ENCODE data around the gene KIFBP. TPM values are rescaled to one million over a fixed set of nuclear protein-coding genes. Genes with fewer than 3 reads are reported as not detected.

The KIFBP gene
- total RNA-seq, 2 experiments from 2014 or later = 13.8 to 15.1 TPM

GRCh38 chr10:69045441-69046300 is 57.1 kb downstream of the KIFBP start:
- no peaks in the 10 kb centered on the region for H3K27me3 Mint-ChIP-seq
- H3K4me1 Mint-ChIP-seq = peaks cover 48% of the 10 kb centered on the region
- peak; percentile 52 for DNase-seq
- H3K4me3 Mint-ChIP-seq = peak overlapping the region; percentile 56
- ChIA-PET CTCF (interaction anchor here (0.6 to 2.1 kb wide), 6 partner anchors 8 to 40 kb away, joined by 3 to 11 read pairs (median 4); no protein-coding TSS in a partner anchor), POLR2A (interaction anchor here (0.6 to 0.8 kb wide), 2 partner anchors 42 to 159 kb away, joined by 4 to 5 read pairs; partner anchors contain the start of gene SRGN)
- peaks cover 4% of the 10 kb centered on the region for H3K36me3 Mint-ChIP-seq (ENCODE audit: low read depth)
- H3K9me3 Mint-ChIP-seq = no peaks in the 10 kb centered on the region
- H3K27ac Mint-ChIP-seq = peak overlapping the region; percentile 97

- Mint-ChIP-seq H3K9me3 (no peaks in the 10 kb centered on the region), H3K4me1 (peaks cover 59% of the 10 kb centered on the region), H3K36me3 (ENCODE audit: low read depth) (peaks cover 4% of the 10 kb centered on the region), H3K27ac (no peak overlapping the region), H3K4me3 (no peak overlapping the region), H3K27me3 (no peaks in the 10 kb centered on the region)
- DNase-seq = no peak
- CTCF ChIA-PET = interaction anchor here (0.8 to 3.3 kb wide), 7 partner anchors 9 to 36 kb away, joined by 4 to 13 read pairs (median 6); no protein-coding TSS in a partner anchor
- POLR2A ChIA-PET = no interaction called here
Measured at GRCh38 chr10:69047111-69047832, 58.7 kb downstream of the KIFBP start.

GRCh38 chr10:69048103-69048502 is 59.5 kb downstream of the KIFBP start:
- Mint-ChIP-seq H3K27me3 (no peaks in the 10 kb centered on the region), H3K4me3 (no peak overlapping the region), H3K9me3 (no peaks in the 10 kb centered on the region), H3K36me3 (ENCODE audit: low read depth) (peaks cover 4% of the 10 kb centered on the region), H3K4me1 (peaks cover 67% of the 10 kb centered on the region), H3K27ac (peak overlapping the region; percentile 28)
- ChIA-PET POLR2A (no interaction called here), CTCF (interaction anchor here (0.8 to 3.3 kb wide), 7 partner anchors 8 to 37 kb away, joined by 3 to 13 read pairs (median 6); no protein-coding TSS in a partner anchor)
- DNase-seq = no peak

GRCh38 chr10:69049566-69049961 is 61.0 kb downstream of the KIFBP start:
- CTCF ChIA-PET = interaction anchor here (3.0 to 3.3 kb wide), 2 partner anchors 13 to 16 kb away, joined by 13 to 15 read pairs; no protein-coding TSS in a partner anchor
- DNase-seq = no peak
- H3K27me3 Mint-ChIP-seq = no peaks in the 10 kb centered on the region
- H3K9me3 Mint-ChIP-seq = no peaks in the 10 kb centered on the region
- no peak overlapping the region for H3K4me3 Mint-ChIP-seq
- peaks cover 4% of the 10 kb centered on the region for H3K36me3 Mint-ChIP-seq (ENCODE audit: low read depth)
- POLR2A ChIA-PET = interaction anchor here (0.8 kb wide), 1 partner anchor 38 kb away, joined by 3 read pairs; the partner anchor contains the start of gene SRGN
- H3K4me1 Mint-ChIP-seq = peaks cover 61% of the 10 kb centered on the region
- H3K27ac Mint-ChIP-seq = no peak overlapping the region

GRCh38 chr10:69051303-69051702 is 62.7 kb downstream of the KIFBP start:
- Mint-ChIP-seq H3K4me3 (no peak overlapping the region), H3K36me3 (ENCODE audit: low read depth) (no peaks in the 10 kb centered on the region), H3K9me3 (no peaks in the 10 kb centered on the region), H3K4me1 (peaks cover 59% of the 10 kb centered on the region), H3K27me3 (no peaks in the 10 kb centered on the region), H3K27ac (no peak overlapping the region)
- ChIA-PET CTCF (interaction anchor here (0.7 to 3.0 kb wide), 11 partner anchors 8 to 179 kb away, joined by 3 to 15 read pairs (median 4); partner anchors contain the start of gene SRGN), POLR2A (no interaction called here)
- DNase-seq = peak; percentile 40

- CTCF ChIA-PET = interaction anchor here (0.7 to 3.0 kb wide), 12 partner anchors 9 to 180 kb away, joined by 3 to 15 read pairs (median 4); partner anchors contain the start of gene SRGN
- no peaks in the 10 kb centered on the region for H3K27me3 Mint-ChIP-seq
- POLR2A ChIA-PET = no interaction called here
- no peak overlapping the region for H3K4me3 Mint-ChIP-seq
- no peaks in the 10 kb centered on the region for H3K36me3 Mint-ChIP-seq (ENCODE audit: low read depth)
- peaks cover 61% of the 10 kb centered on the region for H3K4me1 Mint-ChIP-seq
- no peak overlapping the region for H3K27ac Mint-ChIP-seq
- no peak for DNase-seq
- no peaks in the 10 kb centered on the region for H3K9me3 Mint-ChIP-seq
Measured at GRCh38 chr10:69051710-69052487, 63.3 kb downstream of the KIFBP start.

GRCh38 chr10:69052736-69053135 is 64.1 kb downstream of the KIFBP start:
- CTCF ChIA-PET = interaction anchor here (0.6 to 2.7 kb wide), 6 partner anchors 9 to 394 kb away, joined by 3 to 11 read pairs (median 4); no protein-coding TSS in a partner anchor
- no peak overlapping the region for H3K4me3 Mint-ChIP-seq
- POLR2A ChIA-PET = no interaction called here
- no peaks in the 10 kb centered on the region for H3K36me3 Mint-ChIP-seq (ENCODE audit: low read depth)
- H3K27ac Mint-ChIP-seq = no peak overlapping the region
- no peaks in the 10 kb centered on the region for H3K27me3 Mint-ChIP-seq
- DNase-seq = no peak
- H3K9me3 Mint-ChIP-seq = no peaks in the 10 kb centered on the region
- peaks cover 62% of the 10 kb centered on the region for H3K4me1 Mint-ChIP-seq

- no peak for DNase-seq
- Mint-ChIP-seq H3K9me3 (no peaks in the 10 kb centered on the region), H3K27me3 (no peaks in the 10 kb centered on the region), H3K27ac (no peak overlapping the region), H3K36me3 (ENCODE audit: low read depth) (no peaks in the 10 kb centered on the region), H3K4me3 (no peak overlapping the region), H3K4me1 (peaks cover 58% of the 10 kb centered on the region)
- ChIA-PET POLR2A (interaction anchor here (0.5 to 1.2 kb wide), 2 partner anchors 30 to 34 kb away, joined by 3 to 5 read pairs; no protein-coding TSS in a partner anchor), CTCF (interaction anchor here (0.7 to 1.9 kb wide), 5 partner anchors 10 to 353 kb away, joined by 3 to 11 read pairs (median 4); no protein-coding TSS in a partner anchor)
Measured at GRCh38 chr10:69055241-69055640, 66.6 kb downstream of the KIFBP start.

GRCh38 chr10:69056129-69056528 is 67.5 kb downstream of the KIFBP start:
- ChIA-PET POLR2A (no interaction called here), CTCF (interaction anchor here (0.6 to 1.9 kb wide), 5 partner anchors 9 to 352 kb away, joined by 3 to 11 read pairs (median 6); no protein-coding TSS in a partner anchor)
- peaks cover 60% of the 10 kb centered on the region for H3K4me1 Mint-ChIP-seq
- peak overlapping the region; percentile 71 for H3K27ac Mint-ChIP-seq
- no peaks in the 10 kb centered on the region for H3K9me3 Mint-ChIP-seq
- no peaks in the 10 kb centered on the region for H3K27me3 Mint-ChIP-seq
- no peak for DNase-seq
- H3K36me3 Mint-ChIP-seq (ENCODE audit: low read depth) = no peaks in the 10 kb centered on the region
- no peak overlapping the region for H3K4me3 Mint-ChIP-seq

GRCh38 chr10:69056536-69057260 is 68.1 kb downstream of the KIFBP start:
- H3K36me3 Mint-ChIP-seq (ENCODE audit: low read depth) = no peaks in the 10 kb centered on the region
- H3K9me3 Mint-ChIP-seq = no peaks in the 10 kb centered on the region
- no peaks in the 10 kb centered on the region for H3K27me3 Mint-ChIP-seq
- H3K27ac Mint-ChIP-seq = peak overlapping the region; percentile 89
- peaks cover 60% of the 10 kb centered on the region for H3K4me1 Mint-ChIP-seq
- no peak for DNase-seq
- ChIA-PET POLR2A (no interaction called here), CTCF (interaction anchor here (0.6 to 1.7 kb wide), 4 partner anchors 9 to 65 kb away, joined by 3 to 11 read pairs (median 8); no protein-coding TSS in a partner anchor)
- H3K4me3 Mint-ChIP-seq = no peak overlapping the region

GRCh38 chr10:69057261-69057950 is 68.8 kb downstream of the KIFBP start:
- H3K36me3 Mint-ChIP-seq (ENCODE audit: low read depth) = no peaks in the 10 kb centered on the region
- CTCF ChIA-PET = interaction anchor here (1.6 to 1.7 kb wide), 2 partner anchors 9 to 10 kb away, joined by 6 to 11 read pairs; no protein-coding TSS in a partner anchor

More at GRCh38 chr10:69057261-69057950, 68.8 kb downstream of the KIFBP start:
- H3K4me3 Mint-ChIP-seq = peak overlapping the region; percentile 3
- H3K9me3 Mint-ChIP-seq = no peaks in the 10 kb centered on the region
- peaks cover 63% of the 10 kb centered on the region for H3K4me1 Mint-ChIP-seq
- no peaks in the 10 kb centered on the region for H3K27me3 Mint-ChIP-seq
- no peak for DNase-seq
- peak overlapping the region; percentile 89 for H3K27ac Mint-ChIP-seq
- POLR2A ChIA-PET = no interaction called here
